ENCODE results near the gene DOCK7. TPM values are rescaled to one million over a fixed set of nuclear protein-coding genes. Genes with fewer than 3 reads are reported as not detected.

Gene DOCK7
- total and polyA plus RNA-seq, 2 of the 8 experiments (the other 6 are each of a cell fraction or from before 2014, with no cell fraction given), result 10.2 to 33.7 TPM

- TF ChIP-seq ATF2 (IDR thresholded peaks at IDR 0.05; ENCODE audit: low read length) (no peak), EGR1 (IDR thresholded peaks at IDR 0.05; ENCODE audit: borderline replicate concordance, low read depth, low read length) (no peak), PHF8 (conservative IDR thresholded peaks at IDR 0.05; ENCODE audit: low read depth, low read length) (no peak), FOSL1 (IDR thresholded peaks at IDR 0.05; ENCODE audit: insufficient read depth, low read depth, low read length) (no peak), POLR2A (IDR thresholded peaks at IDR 0.05; ENCODE audit: control extremely low read depth in 1 of 2, low read depth in 2 of 2, low read length in 2 of 2) (no peak), MAFK (IDR thresholded peaks at IDR 0.05; ENCODE audit: low read depth, low read length) (no peak), KDM4A (IDR thresholded peaks at IDR 0.05; ENCODE audit: low read depth, low read length, severe bottlenecking) (no peak), CBX5 (IDR thresholded peaks at IDR 0.05; ENCODE audit: low read depth, low read length) (no peak)
Measured at GRCh38 chr1:62707744-62708120, 19.5 kb upstream of the DOCK7 start (continued).

All from H1 (cell line).